ENCODE data around the gene NOP14.

DNA sequence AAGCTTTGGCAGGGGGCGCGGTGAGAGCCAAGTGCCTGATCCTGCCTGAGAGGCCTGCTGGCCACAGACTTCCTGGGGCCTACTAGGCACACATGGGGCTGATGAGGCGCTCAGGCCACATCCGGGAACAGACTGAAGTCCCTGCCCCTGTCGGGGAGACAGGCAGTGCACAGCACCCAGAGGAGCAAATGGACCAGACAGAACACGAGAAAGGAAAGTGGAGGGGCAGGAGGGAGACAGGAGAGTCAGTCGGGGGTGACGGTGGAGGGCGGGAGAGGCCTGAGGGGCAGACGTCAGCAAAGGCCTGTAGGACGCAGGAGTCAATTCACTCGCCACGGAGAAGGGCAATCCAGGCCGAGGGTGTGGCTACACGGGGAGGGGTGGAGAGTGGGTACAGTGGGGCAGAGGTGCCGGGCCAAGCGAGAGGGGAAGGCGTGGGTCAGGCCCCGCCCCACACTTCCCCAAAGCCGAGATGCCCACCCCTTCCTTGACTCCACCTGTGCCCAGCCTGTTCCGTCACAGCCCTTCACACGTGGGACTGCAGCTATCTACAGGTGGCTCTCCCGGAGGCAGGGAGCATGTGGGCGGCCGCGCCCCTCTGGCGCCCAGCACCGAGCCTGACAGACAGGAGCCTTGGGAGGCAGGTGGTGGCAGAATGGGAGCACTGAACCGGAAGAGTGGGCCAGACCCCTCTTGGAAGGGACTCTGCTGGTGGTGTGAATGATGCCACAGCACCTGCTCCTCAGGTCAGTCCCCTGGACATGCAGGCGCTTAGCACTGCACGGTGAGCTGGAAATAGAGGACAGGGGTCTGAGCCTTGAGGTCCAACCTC lies 20.5 kb downstream of the NOP14 start:
- TF ChIP-seq, protein P1, sequence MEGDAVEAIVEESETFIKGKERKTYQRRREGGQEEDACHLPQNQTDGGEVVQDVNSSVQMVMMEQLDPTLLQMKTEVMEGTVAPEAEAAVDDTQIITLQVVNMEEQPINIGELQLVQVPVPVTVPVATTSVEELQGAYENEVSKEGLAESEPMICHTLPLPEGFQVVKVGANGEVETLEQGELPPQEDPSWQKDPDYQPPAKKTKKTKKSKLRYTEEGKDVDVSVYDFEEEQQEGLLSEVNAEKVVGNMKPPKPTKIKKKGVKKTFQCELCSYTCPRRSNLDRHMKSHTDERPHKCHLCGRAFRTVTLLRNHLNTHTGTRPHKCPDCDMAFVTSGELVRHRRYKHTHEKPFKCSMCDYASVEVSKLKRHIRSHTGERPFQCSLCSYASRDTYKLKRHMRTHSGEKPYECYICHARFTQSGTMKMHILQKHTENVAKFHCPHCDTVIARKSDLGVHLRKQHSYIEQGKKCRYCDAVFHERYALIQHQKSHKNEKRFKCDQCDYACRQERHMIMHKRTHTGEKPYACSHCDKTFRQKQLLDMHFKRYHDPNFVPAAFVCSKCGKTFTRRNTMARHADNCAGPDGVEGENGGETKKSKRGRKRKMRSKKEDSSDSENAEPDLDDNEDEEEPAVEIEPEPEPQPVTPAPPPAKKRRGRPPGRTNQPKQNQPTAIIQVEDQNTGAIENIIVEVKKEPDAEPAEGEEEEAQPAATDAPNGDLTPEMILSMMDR (IDR thresholded peaks at IDR 0.05; ENCODE audit: insufficient read depth, low read depth, low read length), result no peak
- no peak for TF ChIP-seq EZH2 (IDR thresholded peaks at IDR 0.05; ENCODE audit: insufficient read depth, low read length)
